IMR-90 (cell line): ENCODE results near the gene EVI5. TPM values are rescaled to one million over a fixed set of nuclear protein-coding genes. Genes with fewer than 3 reads are reported as not detected.

ENCODE experiments used
- ATAC-seq: fragments of 200-7000 bp; cut with Tn5 transposase; 2 replicates; pipeline ENCODE4 v1.9.1; 2020; ENCODE audit warnings: low read depth, mild to moderate bottlenecking, moderate library complexity
- BruUV-seq: library from RNA; stranded (reverse); fragments of 400-500 nt; replicated peaks from 2 replicates; lab custom pipeline; 2021; lab: Mats Ljungman, UMichigan
- CTCF ChIA-PET: fragments of 300-600 bp; formaldehyde crosslinking; extraction: SDS; loops from one replicate; lab custom pipeline; 2021; ENCODE audit warnings: antibody characterized with exemption; lab: Yijun Ruan, JAX
- POLR2A ChIA-PET: fragments of 300-600 bp; sonication (Branson Sonifier 250); formaldehyde crosslinking; loops from one replicate; lab custom pipeline; 2022; ENCODE audit warnings: antibody characterized with exemption; ENCODE audit not compliant: unreplicated experiment; lab: Charles Lee
- DNase-seq: peaks from one replicate; pipeline ENCODE4 v3.0.0; 2013
- H2AFZ ChIP-seq: replicated peaks from 2 replicates; pipeline ENCODE3; 2013; ENCODE audit warnings: low read length, mild to moderate bottlenecking; ENCODE audit not compliant: poor library complexity
- H2AK5ac ChIP-seq: 2 replicates; pipeline ENCODE4 v1.6.1; 2013; ENCODE audit warnings: low read depth, low read length, inconsistent platforms
- H2AK9ac ChIP-seq: replicated peaks from 2 replicates; pipeline ENCODE3; 2013; ENCODE audit warnings: mild to moderate bottlenecking, low read depth, low read length, moderate library complexity; ENCODE audit not compliant: poor library complexity
- H2BK120ac ChIP-seq: 2 replicates; pipeline ENCODE4 v1.6.1; 2013; ENCODE audit warnings: low read depth, low read length, inconsistent platforms
- H2BK15ac ChIP-seq: 3 replicates; pipeline ENCODE4 v1.6.1; 2013; ENCODE audit warnings: low read depth, low read length, inconsistent platforms
- H2BK20ac ChIP-seq: 2 replicates; pipeline ENCODE4 v1.6.1; 2013; ENCODE audit warnings: low read depth, mild to moderate bottlenecking, inconsistent platforms, low read length, moderate library complexity
- H2BK5ac ChIP-seq: 2 replicates; pipeline ENCODE4 v1.6.1; 2013; ENCODE audit warnings: mild to moderate bottlenecking, low read depth, low read length, inconsistent platforms; ENCODE audit not compliant: poor library complexity, severe bottlenecking
- H3K14ac ChIP-seq: replicated peaks from 2 replicates; pipeline ENCODE4 v1.6.1; 2013; ENCODE audit warnings: low read depth, low read length, inconsistent platforms
- H3K18ac ChIP-seq: 2 replicates; pipeline ENCODE4 v1.6.1; 2013; ENCODE audit warnings: low read depth, low read length, control low read depth
- H3K23ac ChIP-seq: 2 replicates; pipeline ENCODE4 v1.6.1; 2013; ENCODE audit warnings: low read depth, low read length, inconsistent platforms
- H3K27ac ChIP-seq: 2 replicates; pipeline ENCODE4 v1.5.1; 2013; ENCODE audit warnings: mild to moderate bottlenecking, control low read depth, low read length; ENCODE audit not compliant: insufficient read depth
- H3K27me3 ChIP-seq: 2 replicates; pipeline ENCODE4 v1.6.1; 2013; ENCODE audit warnings: low read length; ENCODE audit not compliant: control insufficient read depth, insufficient read depth
- H3K36me3 ChIP-seq: 2 replicates; pipeline ENCODE4 v1.6.1; 2013; ENCODE audit warnings: low read length, mixed read lengths; ENCODE audit not compliant: control insufficient read depth, insufficient read depth
- H3K4ac ChIP-seq: 2 replicates; pipeline ENCODE4 v1.6.1; 2013; ENCODE audit warnings: low read depth, low read length, inconsistent platforms
- H3K4me1 ChIP-seq: 2 replicates; pipeline ENCODE4 v1.6.1; 2013; ENCODE audit warnings: low read length, mixed read lengths; ENCODE audit not compliant: control insufficient read depth, insufficient read depth
- H3K4me2 ChIP-seq: 2 replicates; pipeline ENCODE4 v1.6.1; 2013; ENCODE audit warnings: low read depth, mild to moderate bottlenecking, control low read depth, low read length, moderate library complexity
- H3K4me3 ChIP-seq: 2 replicates; pipeline ENCODE4 v1.5.1; 2013; ENCODE audit warnings: low read depth, mild to moderate bottlenecking, control low read depth, low read length, moderate library complexity; ENCODE audit not compliant: insufficient read depth
- H3K56ac ChIP-seq: 2 replicates; pipeline ENCODE4 v1.6.1; 2013; ENCODE audit warnings: low read length, inconsistent platforms; ENCODE audit not compliant: insufficient read depth; ENCODE audit errors: extremely low read depth
- H3K79me1 ChIP-seq, 2 experiments: 2 replicates each; pipeline ENCODE4 v1.6.1; 2013; ENCODE audit warnings: low read length in 2 of 2, inconsistent platforms in 1 of 2, low read depth in 1 of 2
- H3K9ac ChIP-seq: 2 replicates; pipeline ENCODE4 v1.6.1; 2013; ENCODE audit warnings: low read depth, low read length, control low read depth
- H3K9me1 ChIP-seq: 2 replicates; pipeline ENCODE4 v1.6.1; 2013; ENCODE audit warnings: low read length, inconsistent platforms; ENCODE audit not compliant: insufficient read depth
- H3K9me3 ChIP-seq: 2 replicates; pipeline ENCODE4 v1.6.1; 2013; ENCODE audit warnings: low read length; ENCODE audit not compliant: control insufficient read depth, insufficient read depth
- H4K20me1 ChIP-seq: 2 replicates; pipeline ENCODE4 v1.6.1; 2013; ENCODE audit warnings: low read length, inconsistent platforms; ENCODE audit not compliant: insufficient read depth
- H4K5ac ChIP-seq: 2 replicates; pipeline ENCODE4 v1.6.1; 2013; ENCODE audit warnings: mild to moderate bottlenecking, low read depth, low read length, control low read depth
- H4K8ac ChIP-seq, 2 experiments: 2 replicates each; pipeline ENCODE4 v1.6.1; 2013; ENCODE audit warnings: low read depth in 2 of 2, low read length in 2 of 2, control low read depth in 1 of 2, inconsistent platforms in 1 of 2
- H4K91ac ChIP-seq: 2 replicates; pipeline ENCODE4 v1.6.1; 2013; ENCODE audit warnings: low read depth, low read length, inconsistent platforms; ENCODE audit not compliant: insufficient read depth
- CTCF ChIP-seq: conservative IDR thresholded peaks from 2 replicates; pipeline ENCODE4 v1.5.1; 2012; ENCODE audit warnings: mild to moderate bottlenecking, low read depth, low read length, improper control_type of control experiment
- MXI1 ChIP-seq: IDR thresholded peaks from 2 replicates; pipeline ENCODE4 v1.6.1; 2012; ENCODE audit warnings: low read depth, mild to moderate bottlenecking, low read length, moderate library complexity, borderline replicate concordance
- RAD21 ChIP-seq: IDR thresholded peaks from 2 replicates; pipeline ENCODE4 v1.6.1; 2012; ENCODE audit warnings: low read length, improper control_type of control experiment
- RCOR1 ChIP-seq: IDR thresholded peaks from 2 replicates; pipeline ENCODE4 v1.6.1; 2012; ENCODE audit warnings: mild to moderate bottlenecking, low read length, improper control_type of control experiment; ENCODE audit not compliant: insufficient replicate concordance
- SMC3 ChIP-seq: fragments of 150-350 bp; IDR thresholded peaks from 2 replicates; pipeline ENCODE4 v1.6.1; 2016; ENCODE audit warnings: low read depth, mild to moderate bottlenecking, antibody characterized with exemption, low read length, moderate library complexity
- USF2 ChIP-seq: fragments of 150-350 bp; IDR thresholded peaks from 2 replicates; pipeline ENCODE4 v1.6.1; 2017; ENCODE audit warnings: mild to moderate bottlenecking, antibody characterized with exemption, low read length, low read depth
- WGBS, 2 experiments: methylation state at CpG; one replicate each; pipeline versions ENCODE4 v1.1.5 to v1.1.7; 2013; ENCODE audit warnings: missing lambda C conversion rate in 2 of 2; ENCODE audit not compliant: insufficient read length in 1 of 2; ENCODE audit errors: extremely low coverage in 2 of 2; 5-methylcytosine and 5-hydroxymethylcytosine counted together
- dilution Hi-C: fragments of 300-500 bp; cut with HindIII; formaldehyde crosslinking; loops from one replicate; pipeline ENCODE4 v1.14.3; 2018; ENCODE audit warnings: low sequenced_read_pairs; ENCODE audit not compliant: unreplicated experiment
- in situ Hi-C: fragments of 300-500 bp; cut with MboI; formaldehyde crosslinking; loops from 3 replicates; pipeline ENCODE4 v1.14.3; 2019; ENCODE audit warnings: low sequenced_read_pairs, inconsistent platforms, mixed read lengths
- intact Hi-C: fragments of 100-400 bp; cut with micrococcal nuclease; formaldehyde crosslinking; loops from 2 replicates; pipeline ENCODE4 v1.10.0; 2022
- polyA plus RNA-seq, 3 experiments: library from polyadenylated mRNA; depleted of rRNA; stranded (reverse); fragments of >200 nt; gene quantifications; 2 replicates each; pipeline ENCODE4 v1.2.3, GENCODE V29; 2012; ENCODE audit warnings: low replicate concordance in 1 of 3
- total RNA-seq: library from RNA; depleted of rRNA; stranded (reverse); fragments of >200 nt; gene quantifications from 2 replicates; pipeline ENCODE4 v1.2.3, GENCODE V29; 2012

EVI5 gene
- total and polyA plus RNA-seq, 2 of the 4 experiments (the other 2 are of a cell fraction) = 13.9 to 26.9 TPM

- WGBS, 2 experiments = 100% methylated on average over 1 of the region's 3 CpGs; no CpG with 5 or more reads in 1 of the 2 experiments
- H3K4ac ChIP-seq = no peak overlapping the region
- no peak overlapping the region for H3K14ac ChIP-seq
- no peaks in the 10 kb centered on the region for H3K9me3 ChIP-seq
- H3K18ac ChIP-seq = no peak overlapping the region
- H3K79me1 ChIP-seq = no peaks in the 10 kb centered on the region
- H2AFZ ChIP-seq = no peak overlapping the region
- CTCF ChIA-PET = interaction anchor here (0.5 to 1.3 kb wide), 3 partner anchors 14 to 69 kb away, joined by 3 to 7 read pairs (median 4); partner anchors contain the start of gene RPL5
- dilution Hi-C loops = no loop called here
- ATAC-seq (no peak), DNase-seq (no peak)
- peak; percentile 70 for TF ChIP-seq RAD21
- TF ChIP-seq CTCF = peak; percentile 61
- TF ChIP-seq USF2 = no peak
- no peak for TF ChIP-seq RCOR1
- peak; percentile 69 for TF ChIP-seq SMC3
- no peak for TF ChIP-seq MXI1
- intact Hi-C loops = loop anchor here (1.0 kb wide), 1 partner anchor 69 kb away; no protein-coding TSS in a partner anchor
- H2BK15ac ChIP-seq = no peak overlapping the region
- H3K27me3 ChIP-seq = no peaks in the 10 kb centered on the region
- no peak overlapping the region for H3K4me3 ChIP-seq
- no peaks in the 10 kb centered on the region for H3K36me3 ChIP-seq
- H2AK9ac ChIP-seq = no peak overlapping the region
- no peak overlapping the region for H3K56ac ChIP-seq
- POLR2A ChIA-PET = no interaction called here
- no TSS peak for BruUV-seq
- in situ Hi-C loops = no loop called here
- H4K91ac ChIP-seq = no peak overlapping the region
- H3K4me2 ChIP-seq = no peak overlapping the region
- no peak overlapping the region for H4K5ac ChIP-seq
- no peak overlapping the region for H3K23ac ChIP-seq
- H2BK5ac ChIP-seq = no peak overlapping the region
- no peak overlapping the region for H2AK5ac ChIP-seq
- no peak overlapping the region for H2BK120ac ChIP-seq
- no peaks in the 10 kb centered on the region for H3K9me1 ChIP-seq
- no peak overlapping the region for H2BK20ac ChIP-seq
- peaks cover 5% of the 10 kb centered on the region; the same call in 1 of the 2 replicates for H3K4me1 ChIP-seq
- H4K8ac ChIP-seq = no peak overlapping the region
- no peaks in the 10 kb centered on the region for H4K20me1 ChIP-seq
- no peak overlapping the region for H3K9ac ChIP-seq
- H3K27ac ChIP-seq = no peak overlapping the region
These were observed 33.3 kb upstream of the EVI5 start for GRCh38 chr1:92817986-92818764.
